Pancreas (tissue), 10 donors: ENCODE measurements around the gene FAT1. TPM values are rescaled to one million over a fixed set of nuclear protein-coding genes. Genes with fewer than 3 reads are reported as not detected.

Experiments
- ATAC-seq, 4 donors: fragments of 200-7000 bp; cut with Tn5 transposase; one replicate each; pipeline versions ENCODE4 v1.8.0 to v1.9.1; 2020; ENCODE audit warnings: mild to moderate bottlenecking in 4 of 4, moderate library complexity in 4 of 4
- DNase-seq, 6 donors: peaks; one replicate each; pipeline ENCODE4 v3.0.0-alpha.2; 2020
- FAIRE-seq: peaks from 2 replicates; lab custom pipeline; 2012; peaks lifted over from hg19 to GRCh38; lab: Jason Lieb, UNC
- H3K27ac ChIP-seq, 4 donors: fragments of 200-600 bp; sonication (generic); 1 replicate in 3 of 4; 2 replicates in 1 of 4; pipeline versions ENCODE4 v1.5.0 to v1.8.0; 2020
- H3K27me3 ChIP-seq, 4 donors: fragments of 200-600 bp; one replicate each; pipeline ENCODE4 v1.8.0; 2021
- H3K36me3 ChIP-seq, 3 donors: fragments of 200-600 bp; sonication (generic) in 1 of 3; one replicate each; pipeline versions ENCODE4 v1.5.0 to v1.8.0; 2020 to 2021
- H3K4me1 ChIP-seq, 3 donors: fragments of 200-600 bp; one replicate each; pipeline ENCODE4 v1.8.0; 2021
- H3K4me3 ChIP-seq, 4 donors: fragments of 200-600 bp; sonication (generic) in 2 of 4; one replicate each; pipeline versions ENCODE4 v1.5.0 to v1.8.0; 2020 to 2021
- H3K9me3 ChIP-seq, 4 donors: fragments of 200-600 bp; one replicate each; pipeline ENCODE4 v1.8.0; 2021
- CTCF ChIP-seq, 4 donors: fragments of 200-600 bp; sonication (generic) in 3 of 4; IDR thresholded peaks; one replicate each; pipeline versions ENCODE4 v1.5.0 to v1.8.0; 2021; ENCODE audit warnings: antibody characterized with exemption in 4 of 4
- WGBS, 2 donors: extraction: QIAGEN DNeasy Blood & Tissue Kit; methylation state at CpG; one replicate each; pipeline ENCODE4 v1.1.7; 2013; 5-methylcytosine and 5-hydroxymethylcytosine counted together
- intact Hi-C, 3 donors: fragments of 100-400 bp; cut with DNase I; formaldehyde crosslinking; loops; one replicate each; pipeline versions ENCODE4 v1.11.1 to v1.14.2; 2022
- polyA plus RNA-seq, 2 donors: library from polyadenylated mRNA; stranded (reverse); fragments of 200-250 nt; gene quantifications; one replicate each; pipeline ENCODE4 v1.2.3, GENCODE V29; 2013
- total RNA-seq, 6 donors: library from RNA; stranded (reverse); fragmentation: NEBNext Ultra II Directional in 4 of 6; extraction: Animal tissue kit (Norgen Biotek cat#: 25700) in 4 of 6; gene quantifications; one replicate each; pipeline versions ENCODE4 v1.2.1 to v1.2.4, GENCODE V29; 2021 to 2023
- donor health status: healthy with polysubstance abuse.
- donor health status: DM: no; HTN: no; CAD: no; lungs with moderate emphysema.
- donor health status: DM: no; HTN: no; CAD: no.
- donor health status: control.
- donor health status: control.
- donor health status: Bipolar disorder and iron deficiency.
- donor health status: DM: yes; HTN: yes; CAD: no.
- donor health status: DM: no; HTN: no; CAD: no.
- donor health status: DM: no; HTN: no; CAD: no.
- donor health status: DM: yes; HTN: yes; CAD: no.

FAT1 gene
- total and polyA plus RNA-seq, 8 donors: 16.9 to 91.6 (median 59.3) TPM

- no peak for TF ChIP-seq CTCF (IDR thresholded peaks at IDR 0.05)
- ATAC-seq: no peak
- 87 to 88% methylated on average over 6 of the region's 6 CpGs for WGBS, 2 donors
- H3K36me3 ChIP-seq: no peaks in the 10 kb centered on the region
- H3K9me3 ChIP-seq: no peaks in the 10 kb centered on the region
- H3K4me3 ChIP-seq: no peak overlapping the region
- H3K4me1 ChIP-seq: no peaks in the 10 kb centered on the region
- intact Hi-C loops: no loop called here
- DNase-seq: no peak
- FAIRE-seq: no peak
- no peaks in the 10 kb centered on the region for H3K27me3 ChIP-seq
- H3K27ac ChIP-seq: no peak overlapping the region
These were observed 28.7 kb upstream of the FAT1 start for GRCh38 chr4:186752325-186752724.

- Histone ChIP-seq H3K4me1 (no peaks in the 10 kb centered on the region), H3K4me3 (no peak overlapping the region), H3K27me3 (no peaks in the 10 kb centered on the region), H3K36me3 (no peaks in the 10 kb centered on the region), H3K27ac (no peak overlapping the region), H3K9me3 (no peaks in the 10 kb centered on the region)
- FAIRE-seq (no peak), DNase-seq (no peak), ATAC-seq (no peak)
- WGBS, 2 donors: 81 to 82% methylated on average over 15 of the region's 15 CpGs
- intact Hi-C loops: no loop called here
- no peak for TF ChIP-seq CTCF (IDR thresholded peaks at IDR 0.05)
These were observed 26.1 kb upstream of the FAT1 start for GRCh38 chr4:186749611-186750281.

- no peaks in the 10 kb centered on the region for H3K27me3 ChIP-seq
- ATAC-seq (no peak), FAIRE-seq (no peak), DNase-seq (no peak)
- no peaks in the 10 kb centered on the region for H3K9me3 ChIP-seq
- H3K27ac ChIP-seq: no peak overlapping the region
- WGBS, 2 donors: 84 to 87% methylated on average over 6 of the region's 6 CpGs
- H3K4me1 ChIP-seq: no peaks in the 10 kb centered on the region
- H3K36me3 ChIP-seq: no peaks in the 10 kb centered on the region
- TF ChIP-seq CTCF (IDR thresholded peaks at IDR 0.05): no peak
- intact Hi-C loops: no loop called here
- no peak overlapping the region for H3K4me3 ChIP-seq
These were observed 22.9 kb upstream of the FAT1 start for GRCh38 chr4:186746581-186746980.

- intact Hi-C loops: no loop called here
- Histone ChIP-seq H3K9me3 (no peaks in the 10 kb centered on the region), H3K4me3 (no peak overlapping the region), H3K27me3 (no peaks in the 10 kb centered on the region), H3K27ac (no peak overlapping the region), H3K36me3 (no peaks in the 10 kb centered on the region), H3K4me1 (no peaks in the 10 kb centered on the region)
- WGBS, 2 donors: 56 to 64% methylated on average over 10 of the region's 10 CpGs
- TF ChIP-seq CTCF (IDR thresholded peaks at IDR 0.05): no peak
- DNase-seq (no peak), FAIRE-seq (no peak), ATAC-seq (no peak)
These were observed 19.6 kb upstream of the FAT1 start for GRCh38 chr4:186743261-186743660.

GRCh38 chr4:186740822-186741221, 17.2 kb upstream of the FAT1 start:
- no peak for TF ChIP-seq CTCF (IDR thresholded peaks at IDR 0.05)
- WGBS, 2 donors: 83 to 93% methylated on average over 6 of the region's 6 CpGs
- Histone ChIP-seq H3K4me3 (no peak overlapping the region), H3K4me1 (peaks cover 0 to 4% (median 0%) of the 10 kb centered on the region in 3 donors), H3K27ac (no peak overlapping the region), H3K27me3 (no peaks in the 10 kb centered on the region), H3K9me3 (no peaks in the 10 kb centered on the region), H3K36me3 (no peaks in the 10 kb centered on the region)
- no peak for DNase-seq
- FAIRE-seq: no peak
- intact Hi-C loops: no loop called here
- ATAC-seq: no peak
